ENCODE measurements around the gene STAC.
"Not testable (repeated sequence)": the region's sequence is repeated elsewhere in the genome, so short reads cannot be mapped to it uniquely, and the experiment has no call there.

Gene STAC

DNA sequence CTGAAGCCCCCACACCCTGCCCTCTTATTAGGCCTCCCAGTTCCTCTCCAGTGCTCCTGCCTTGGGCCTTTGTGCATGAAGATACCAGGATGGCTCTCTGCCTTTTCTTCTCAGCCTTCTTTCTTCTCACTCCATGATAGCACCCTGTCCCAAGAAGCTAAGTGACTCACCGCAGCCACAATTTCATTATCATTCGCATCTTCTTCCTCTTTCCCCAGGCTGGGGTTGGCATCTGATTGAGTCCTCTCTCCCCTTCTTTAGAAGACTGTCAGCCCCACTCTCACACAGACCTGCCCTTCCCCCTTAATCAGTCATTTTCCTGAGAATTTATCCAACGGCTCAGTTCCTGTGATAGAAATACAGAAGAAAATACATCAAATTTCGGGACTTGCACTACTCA lies 102.0 kb downstream of the STAC start:
- DNase-seq, result no peak

DNA sequence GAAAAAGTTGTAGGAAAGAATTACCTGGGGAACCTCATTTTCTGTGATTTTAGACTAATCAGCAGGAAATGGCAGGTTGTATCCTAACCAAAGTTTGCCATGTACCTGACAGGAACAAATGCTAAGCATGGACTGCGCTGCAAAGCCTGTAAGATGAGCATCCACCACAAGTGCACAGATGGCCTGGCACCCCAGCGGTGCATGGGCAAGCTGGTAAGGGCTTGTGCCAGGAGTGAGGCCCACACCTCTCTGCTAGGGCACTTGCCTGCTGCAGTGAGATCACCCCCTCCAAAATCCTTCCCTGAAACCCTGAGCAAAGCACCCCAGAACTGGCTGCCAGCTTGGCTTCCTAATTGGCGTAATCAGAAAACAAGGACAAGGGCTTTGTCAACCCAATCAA lies 102.6 kb downstream of the STAC start:
- DNase-seq, result no peak

DNA sequence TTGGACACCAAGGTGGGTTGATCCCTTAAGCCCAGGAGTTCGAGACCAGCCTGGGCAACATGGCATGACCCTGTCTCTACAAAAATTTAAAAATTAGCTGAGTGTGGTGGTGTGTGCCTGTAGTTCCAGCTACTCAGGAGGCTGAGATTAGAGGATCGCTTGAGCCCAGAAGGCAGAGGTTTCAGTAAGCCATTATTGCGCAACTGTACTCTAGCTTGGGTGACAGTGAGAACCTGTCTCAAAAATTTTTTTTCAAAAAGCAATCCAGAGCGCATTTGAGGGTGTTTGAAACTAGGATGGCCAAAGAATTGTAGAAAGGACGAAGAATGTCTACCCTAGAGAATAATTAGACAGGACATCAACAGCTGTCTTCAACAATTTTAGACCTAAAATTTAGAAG lies 103.4 kb downstream of the STAC start:
- no peak for DNase-seq

DNA sequence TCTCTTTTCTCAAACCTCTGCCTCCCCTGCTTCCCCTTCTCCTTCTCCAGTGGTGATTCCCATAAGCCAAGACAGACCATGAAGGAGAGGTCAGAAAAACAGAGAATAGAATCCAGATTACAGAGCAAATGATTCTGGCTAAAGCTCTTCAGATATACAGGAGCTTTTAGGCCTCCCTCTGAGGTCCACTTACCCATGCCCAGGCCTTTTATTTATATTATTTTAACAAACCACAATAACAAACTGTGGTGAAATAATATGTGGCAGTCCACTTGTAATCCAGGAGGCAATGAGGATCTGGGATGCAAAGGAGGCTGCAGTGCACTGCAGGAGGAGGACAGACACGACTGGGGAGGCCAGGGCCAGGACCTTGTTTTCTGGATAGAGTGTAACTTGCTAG lies 104.1 kb downstream of the STAC start:
- no peak for DNase-seq

DNA sequence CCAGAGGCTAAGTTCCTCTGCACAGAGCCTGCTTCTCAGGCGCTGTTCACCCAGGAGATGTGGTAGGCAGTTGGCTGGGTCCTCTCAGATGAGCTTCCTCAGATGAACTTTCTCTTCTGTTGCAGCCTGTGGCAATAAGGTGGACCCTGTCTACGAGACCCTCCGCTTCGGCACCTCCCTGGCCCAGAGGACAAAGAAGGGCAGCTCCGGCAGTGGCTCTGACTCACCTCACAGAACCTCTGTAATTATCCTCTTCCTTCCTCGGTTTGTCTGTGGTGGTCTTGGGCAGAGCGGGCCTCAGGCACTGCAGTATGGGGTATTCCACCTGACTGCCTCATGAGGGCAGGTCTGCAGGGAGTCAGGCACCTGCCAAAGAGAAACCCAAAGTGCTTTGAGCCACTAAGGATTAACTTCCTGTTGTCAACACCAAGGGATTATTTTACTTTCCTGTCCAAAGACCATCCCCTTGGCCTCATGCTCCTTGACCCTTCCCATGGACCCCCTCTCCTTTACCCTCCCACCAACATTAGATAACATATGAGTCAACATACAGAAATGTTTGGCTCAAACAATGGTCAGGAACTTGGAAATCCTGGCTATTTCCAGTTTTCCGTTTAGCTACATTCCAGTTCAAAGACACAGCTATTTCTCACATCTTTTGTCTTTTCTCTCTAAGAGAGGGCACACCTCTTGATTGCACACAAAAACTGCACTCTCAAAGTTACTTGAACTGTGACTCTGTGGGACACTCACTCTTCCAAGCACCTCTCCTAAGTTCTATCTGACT lies 105.9 kb downstream of the STAC start:
- no peak for DNase-seq

DNA sequence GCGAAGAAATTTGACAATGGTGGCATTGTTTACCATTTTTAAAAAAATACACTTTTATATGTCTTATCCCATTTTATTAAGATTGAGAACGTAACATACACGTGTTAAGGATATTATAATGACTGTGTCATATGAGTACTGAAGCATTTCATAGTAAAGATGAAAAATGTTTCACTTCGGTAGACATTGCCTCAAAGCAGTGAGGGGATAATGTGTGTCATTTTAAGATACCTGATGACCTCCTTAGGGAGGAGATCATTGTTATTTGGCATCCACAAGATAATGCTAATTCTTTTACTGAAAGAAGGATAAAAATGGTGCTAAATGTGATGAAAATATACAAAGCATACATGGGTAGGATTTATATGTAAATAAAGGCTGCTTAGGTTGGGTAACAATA lies 107.3 kb downstream of the STAC start:
- DNase-seq, result no peak

DNA sequence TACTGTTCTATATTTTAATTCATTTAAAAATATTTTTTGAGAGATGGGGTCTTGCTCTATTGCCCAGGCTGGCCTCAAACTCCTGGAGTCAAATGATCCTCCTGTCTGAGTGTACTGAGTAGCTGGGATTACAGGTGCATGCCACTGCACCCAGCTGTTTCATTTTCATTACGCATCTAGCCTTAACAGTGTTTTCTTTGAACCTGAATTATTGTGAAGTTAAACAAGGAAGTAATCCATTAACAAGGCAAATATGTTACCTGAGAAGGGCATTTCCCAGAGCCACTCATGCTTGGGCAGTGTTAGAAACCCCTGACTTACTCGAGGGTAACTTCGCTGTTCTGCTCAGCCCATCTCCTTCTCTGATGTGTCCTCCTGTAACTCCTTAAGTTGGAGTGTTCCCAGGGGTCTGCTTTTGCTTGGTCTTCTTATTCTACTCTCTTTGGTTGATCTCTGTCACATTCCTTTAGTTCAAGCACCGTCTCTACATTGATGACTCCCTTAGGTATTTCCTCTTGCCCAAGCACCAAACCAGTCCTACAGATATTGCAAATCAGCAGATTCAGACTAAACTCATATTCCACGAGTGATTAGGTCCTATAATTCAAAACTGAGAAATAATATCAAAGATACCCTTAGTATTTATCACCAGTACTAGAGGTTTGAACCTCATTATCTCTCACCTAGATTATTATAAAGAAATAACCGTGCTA lies 107.9 kb downstream of the STAC start:
- DNase-seq, result no peak

DNA sequence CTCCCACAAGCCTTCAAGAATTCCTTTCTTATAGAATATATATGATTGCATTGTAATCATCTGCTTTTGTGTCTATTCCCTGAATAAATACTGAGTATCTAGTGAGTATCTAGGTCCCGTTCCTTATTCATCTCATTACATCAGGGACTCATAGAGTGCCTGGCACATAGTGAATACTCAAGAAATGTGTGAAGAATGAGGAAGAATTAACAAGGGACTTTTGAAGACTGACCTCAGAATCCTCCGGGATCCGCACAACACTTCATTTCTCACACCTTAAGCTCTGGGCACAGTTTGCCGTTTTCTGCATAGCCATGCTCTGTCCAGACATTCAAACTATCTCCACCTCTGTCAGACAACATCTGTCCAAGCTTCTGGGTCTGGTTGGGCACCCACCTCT lies 108.8 kb downstream of the STAC start:
- no peak for DNase-seq

DNA sequence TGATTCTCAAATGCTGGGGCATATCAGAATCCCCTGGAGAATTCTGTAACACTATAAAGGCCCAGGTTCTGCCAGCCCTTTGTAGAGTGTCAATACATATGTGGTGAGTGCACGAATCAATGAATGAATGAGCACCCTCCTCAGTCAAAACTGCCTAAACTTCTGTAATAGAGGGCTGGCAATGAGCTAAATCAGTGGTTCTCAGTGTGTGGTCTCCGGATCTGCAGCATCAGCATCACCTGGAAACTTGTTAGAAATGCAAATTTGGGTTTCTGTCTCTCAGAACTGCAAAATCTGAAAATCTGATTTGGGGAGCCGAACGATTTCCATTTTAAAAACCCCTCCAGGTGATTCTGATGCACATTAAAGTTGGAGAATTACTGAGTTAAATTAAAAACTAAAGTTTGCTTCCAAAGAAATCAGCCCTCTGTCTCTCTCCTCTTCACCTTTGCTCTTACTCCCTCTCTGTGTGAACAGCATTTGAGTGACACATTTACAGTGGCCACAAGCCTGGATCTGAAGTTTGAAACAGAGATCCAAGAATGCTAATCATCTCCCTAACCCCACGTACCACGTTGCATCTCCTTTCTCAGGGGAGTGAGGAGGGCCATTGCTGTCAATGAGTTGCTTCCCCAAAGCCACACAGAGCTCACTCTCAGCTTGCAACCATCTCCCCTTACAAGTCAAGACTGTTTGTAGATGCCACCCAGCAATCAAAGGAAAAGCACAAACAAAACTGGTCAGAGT lies 109.5 kb downstream of the STAC start:
- no peak for DNase-seq

DNA sequence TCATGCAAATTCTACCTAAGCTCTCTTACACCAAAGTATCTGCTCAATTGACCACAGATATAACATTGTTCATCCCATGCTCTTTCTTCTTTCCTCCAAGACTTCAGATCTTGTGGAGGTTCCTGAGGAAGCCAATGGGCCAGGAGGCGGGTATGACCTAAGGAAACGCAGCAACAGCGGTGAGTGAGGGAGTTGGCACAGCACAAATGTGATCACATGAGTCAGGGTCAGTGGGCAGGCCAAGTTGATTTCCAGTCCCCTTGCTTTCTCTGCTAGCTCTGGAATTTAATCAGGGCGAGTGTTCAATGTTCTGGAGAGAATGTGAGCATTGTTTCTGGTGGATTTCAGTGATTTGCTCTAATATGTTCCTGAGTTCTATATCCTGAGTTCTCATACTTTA lies 112.7 kb downstream of the STAC start:
- no peak for DNase-seq

DNA sequence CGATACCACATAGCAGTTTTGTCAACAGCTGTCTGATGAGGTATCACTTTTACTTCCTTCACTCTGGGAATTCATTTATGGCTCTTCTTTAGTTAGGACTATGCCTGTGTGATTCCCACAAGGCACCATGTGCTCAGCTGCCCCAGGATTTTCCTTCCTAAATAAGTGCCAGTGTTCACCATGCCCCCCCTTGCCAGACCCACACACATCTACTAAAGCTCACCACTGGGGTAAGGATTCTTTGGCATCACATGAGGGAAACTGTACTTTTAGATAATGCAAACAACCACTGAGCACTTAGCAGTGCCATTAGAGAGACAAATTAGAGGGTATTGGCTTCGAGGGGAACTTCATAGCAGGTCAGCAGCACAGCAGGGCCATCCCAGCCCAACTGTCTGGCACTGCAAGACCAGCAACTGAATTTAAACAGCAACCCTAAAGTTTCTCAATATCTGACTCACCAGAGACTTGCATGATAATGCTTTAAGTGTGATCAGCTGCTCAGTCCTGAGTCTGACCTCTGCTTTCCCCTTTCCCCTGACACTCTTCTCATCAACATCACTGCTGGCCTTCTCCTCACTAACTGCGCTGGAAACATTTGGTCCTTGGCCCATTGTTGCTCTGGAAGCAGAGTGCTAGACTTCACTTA lies 114.3 kb downstream of the STAC start:
- no peak for DNase-seq

DNA sequence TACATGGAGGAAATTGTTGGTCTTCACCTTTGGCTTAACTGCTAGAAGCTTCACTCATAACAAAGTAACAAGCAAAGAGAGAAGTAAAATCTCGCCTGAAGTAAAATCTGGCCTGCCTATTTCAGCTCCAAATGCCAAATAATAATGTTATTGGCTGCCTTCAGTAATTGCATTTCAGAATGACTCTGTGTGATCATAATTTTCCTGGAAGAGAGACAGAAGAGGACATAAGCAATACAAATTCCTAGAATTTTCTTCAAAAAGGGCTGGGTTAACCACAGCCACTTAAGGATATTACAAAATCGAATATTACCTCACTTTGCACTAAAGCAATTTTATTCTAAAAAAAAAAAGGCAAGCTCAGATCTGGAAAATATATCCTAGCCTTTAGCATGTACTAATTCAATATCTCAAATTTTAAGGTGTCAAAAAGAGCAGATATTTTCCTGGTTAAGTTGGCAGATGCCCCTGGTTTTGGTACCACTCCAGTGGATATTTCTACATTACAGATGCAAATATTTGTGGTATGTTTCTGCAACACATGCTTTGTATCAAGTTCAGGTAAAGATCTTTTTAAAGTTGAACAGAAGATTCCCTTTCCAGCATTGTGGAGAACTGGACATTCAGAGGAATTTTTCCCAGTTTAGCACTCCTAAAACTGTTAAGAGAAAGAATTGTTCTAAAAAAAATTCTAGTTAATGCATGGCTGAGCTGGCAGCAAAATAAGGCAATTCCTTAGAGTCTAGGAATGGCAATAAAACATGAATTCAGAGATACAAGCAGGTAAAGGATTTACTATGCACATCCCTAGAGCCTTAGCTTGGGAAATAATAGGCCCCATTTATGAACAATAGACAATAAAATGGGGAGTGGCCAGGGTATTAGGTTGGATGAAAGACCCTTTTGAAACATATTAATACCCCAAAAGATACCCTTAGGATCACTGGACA lies 116.7 kb downstream of the STAC start:
- DNase-seq, result no peak

DNA sequence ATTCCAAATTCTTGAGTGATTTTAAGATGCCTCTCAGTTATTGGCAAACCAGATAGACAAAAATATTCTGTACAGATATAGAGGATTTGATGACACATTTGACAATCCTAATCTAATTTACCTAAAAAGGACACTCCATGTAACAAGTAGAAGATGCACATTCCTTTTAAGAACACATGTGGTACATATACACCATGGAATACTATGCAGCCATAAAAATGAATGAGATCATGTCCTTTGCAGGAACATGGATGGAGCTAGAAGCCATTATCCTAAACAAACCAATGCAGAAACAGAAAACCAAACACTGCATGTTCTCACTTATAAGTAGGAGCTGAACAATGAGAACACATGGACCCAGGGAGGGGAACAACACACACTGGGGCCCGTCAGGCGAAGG lies 119.7 kb downstream of the STAC start:
- DNase-seq, result not testable (repeated sequence)

DNA sequence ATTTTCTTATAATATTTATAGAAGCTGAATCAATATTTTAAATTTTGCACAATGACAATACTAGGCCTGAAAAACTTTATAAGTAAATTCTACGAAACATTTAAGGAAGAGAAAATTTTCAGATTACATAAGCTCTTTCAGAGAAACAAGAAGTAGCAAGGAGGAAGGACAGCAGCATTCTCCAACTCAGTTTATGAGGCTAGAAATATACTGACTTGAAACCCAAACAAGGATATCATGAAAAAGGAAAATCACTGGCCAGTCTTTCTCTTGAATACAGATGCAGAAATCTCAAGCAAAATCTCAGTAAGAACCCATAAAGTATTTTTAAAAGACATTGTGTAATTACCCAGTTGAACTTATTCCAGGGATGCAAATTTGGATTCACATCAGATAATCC lies 121.3 kb downstream of the STAC start:
- no peak for DNase-seq

DNA sequence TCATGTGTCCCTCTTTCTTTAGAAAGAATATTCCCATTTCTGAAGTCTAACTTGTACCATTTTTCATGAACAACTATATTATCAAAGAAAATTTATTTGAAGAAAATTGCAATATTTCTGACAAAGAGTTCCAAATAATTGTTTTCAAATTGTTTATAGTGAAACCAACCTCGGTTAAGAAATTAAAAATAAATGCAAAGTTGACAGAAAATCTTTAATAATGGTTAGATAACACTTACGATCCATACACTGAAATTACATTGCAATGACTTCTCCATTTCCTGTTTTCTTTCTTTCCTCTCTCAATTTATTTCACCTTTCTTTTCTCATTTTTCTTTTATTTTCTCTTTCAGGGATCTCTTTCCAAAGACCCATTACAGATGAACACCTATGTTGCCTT lies 125.1 kb downstream of the STAC start:
- no peak for DNase-seq

DNA sequence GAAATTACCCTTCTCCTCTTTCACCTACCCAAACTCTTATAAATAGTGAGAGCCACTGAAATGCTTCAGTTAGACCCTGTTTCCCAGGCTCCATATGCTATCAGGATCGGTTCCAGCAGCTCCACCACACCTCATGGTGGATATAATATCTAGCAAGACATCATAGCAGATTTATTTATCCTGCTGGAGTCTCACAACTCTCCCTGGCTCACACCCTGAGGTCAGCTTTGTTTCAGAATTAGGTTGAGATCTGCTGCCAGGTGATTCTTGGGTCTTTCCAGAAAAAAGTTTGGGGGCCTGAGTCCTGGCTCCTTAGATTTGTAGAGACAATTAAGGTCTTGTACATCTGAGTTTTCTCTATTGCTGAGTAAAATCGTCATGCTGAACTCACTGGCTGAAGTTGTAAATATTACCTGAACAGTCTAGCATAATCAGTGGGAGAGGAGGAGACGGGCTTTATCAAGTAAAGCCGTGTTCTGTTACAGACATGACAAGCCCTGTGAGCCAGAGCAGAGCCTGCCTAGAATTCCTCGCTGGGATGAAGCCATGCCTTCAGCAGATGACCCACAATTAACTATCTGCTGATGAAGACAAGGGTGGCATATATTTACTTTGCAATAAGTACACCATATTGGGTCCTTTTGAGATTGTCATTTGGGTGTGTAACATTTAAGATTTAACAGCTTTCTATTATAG lies 131.6 kb downstream of the STAC start:
- no peak for DNase-seq

DNA sequence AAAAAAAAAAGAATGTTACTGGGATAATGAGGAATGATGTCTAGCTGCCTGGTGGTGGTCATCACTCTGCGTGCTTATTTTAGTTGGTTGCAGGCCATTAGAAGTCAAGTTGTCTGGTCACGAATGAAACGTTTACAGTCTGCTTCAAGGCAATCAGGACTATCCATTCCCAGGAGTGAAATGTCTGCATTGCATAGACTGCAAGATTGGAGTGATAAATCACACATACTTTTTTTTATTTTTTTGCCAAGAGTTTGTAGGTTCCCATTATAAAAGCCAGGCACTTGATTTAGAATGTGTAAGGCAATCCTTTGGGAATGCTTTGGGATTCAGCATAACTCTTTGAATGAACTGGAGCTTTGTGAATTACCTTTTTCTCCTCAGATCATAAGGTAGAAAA lies 132.3 kb downstream of the STAC start:
- DNase-seq, result no peak

DNA sequence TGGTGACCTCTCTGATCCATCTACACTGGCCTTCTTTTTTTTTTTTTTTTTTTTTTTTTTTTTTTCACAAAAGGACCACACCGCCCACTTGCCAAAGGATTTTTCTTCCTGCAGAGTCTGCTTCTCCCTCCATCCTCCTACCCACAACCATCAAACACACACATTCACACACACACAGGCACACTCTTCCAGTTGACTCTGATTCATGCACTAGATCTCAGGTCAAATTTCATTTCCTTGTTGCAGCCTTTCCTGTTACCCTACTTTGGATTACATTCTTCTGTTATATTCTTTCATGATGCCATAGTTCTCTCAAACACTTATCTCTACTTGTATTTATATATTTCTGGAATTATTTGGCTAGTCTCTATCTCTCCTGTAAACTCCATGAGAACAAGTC lies 133.9 kb downstream of the STAC start:
- DNase-seq, result no peak

DNA sequence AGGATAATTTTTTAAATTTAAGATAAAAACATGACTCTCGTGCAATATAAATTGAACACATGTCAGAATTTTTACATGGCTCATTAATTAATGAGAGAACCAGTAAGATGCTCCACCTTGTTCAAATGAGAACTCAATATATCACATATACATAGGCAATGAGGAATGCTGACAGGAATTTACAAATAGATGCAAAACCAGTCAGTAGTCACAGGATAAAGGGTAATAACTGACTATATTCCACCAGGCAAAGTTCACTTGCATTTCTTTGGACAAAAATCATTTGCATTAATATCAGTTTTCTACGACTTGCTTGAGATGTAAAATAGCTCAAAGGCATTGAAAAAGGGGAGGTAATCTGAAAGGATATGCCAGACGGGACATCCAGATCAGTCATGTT lies 139.4 kb downstream of the STAC start:
- DNase-seq, result no peak

DNA sequence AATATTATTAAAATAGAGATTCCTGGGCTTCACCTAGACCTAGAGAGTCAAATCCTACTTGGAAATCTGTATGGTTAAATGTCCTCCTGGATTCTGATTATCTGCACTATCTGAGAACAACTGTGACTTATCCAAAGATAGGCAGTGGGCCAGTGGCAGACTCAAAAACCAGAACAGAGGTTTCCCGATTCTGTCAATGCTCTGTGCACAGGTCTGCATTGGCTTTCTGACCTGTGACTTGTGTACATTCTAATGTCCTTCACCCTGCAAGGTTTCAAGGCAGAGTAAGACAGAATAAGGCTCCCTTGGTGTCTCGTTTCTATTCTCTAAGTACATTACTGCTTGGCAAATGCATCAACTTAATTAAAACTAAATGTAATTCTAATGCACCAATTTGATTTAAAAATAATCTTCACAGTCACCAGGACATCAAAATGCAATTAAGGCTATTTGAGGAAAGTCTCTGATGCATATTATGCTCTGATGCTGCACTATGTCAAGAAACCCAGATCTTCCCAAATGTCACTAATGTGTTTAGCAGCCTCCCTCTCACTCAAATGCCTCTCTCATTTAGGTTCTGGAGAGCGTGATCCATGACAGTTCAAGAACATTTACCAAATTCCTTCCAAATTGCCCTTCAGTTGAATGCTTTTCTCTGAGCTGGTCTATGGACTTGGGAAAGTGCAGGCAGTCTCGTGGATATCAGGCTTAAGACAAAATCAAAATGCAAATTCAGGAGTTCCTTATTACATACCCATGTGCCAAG lies 140.1 kb downstream of the STAC start:
- no peak for DNase-seq

DNA sequence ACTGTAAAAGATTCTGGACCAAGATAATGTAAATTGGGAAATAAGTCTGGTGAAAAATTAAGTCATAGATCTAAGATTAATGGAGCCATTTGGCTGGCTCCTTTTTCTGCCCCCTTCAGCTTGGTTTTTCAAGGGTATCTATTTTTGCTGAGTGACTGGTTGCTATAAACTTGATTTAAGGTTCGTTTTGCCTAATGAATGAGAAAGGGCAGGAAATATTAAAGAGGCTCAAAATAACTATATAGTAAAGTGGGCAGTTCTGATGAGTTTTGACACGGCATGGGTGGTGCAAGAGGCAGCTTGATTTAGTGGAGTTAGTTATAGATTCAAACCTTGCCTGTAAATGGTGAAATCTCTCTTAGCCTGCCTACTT lies 140.7 kb downstream of the STAC start:
- no peak for DNase-seq
